Stimulated activated CD4-positive, alpha-beta T cell treated with anti-CD3 and anti-CD28 coated beads, Interleukin-4, amount 100 ng/mL, for 24 hours (primary cell): Measurements from ENCODE around the gene TBC1D22A.
"Not testable (repeated sequence)": the region's sequence is repeated elsewhere in the genome, so short reads cannot be mapped to it uniquely, and the experiment has no call there.

Experiments
- DNase-seq: peaks from one replicate; pipeline ENCODE4 v3.0.0-alpha.2; 2020

Gene TBC1D22A

DNA sequence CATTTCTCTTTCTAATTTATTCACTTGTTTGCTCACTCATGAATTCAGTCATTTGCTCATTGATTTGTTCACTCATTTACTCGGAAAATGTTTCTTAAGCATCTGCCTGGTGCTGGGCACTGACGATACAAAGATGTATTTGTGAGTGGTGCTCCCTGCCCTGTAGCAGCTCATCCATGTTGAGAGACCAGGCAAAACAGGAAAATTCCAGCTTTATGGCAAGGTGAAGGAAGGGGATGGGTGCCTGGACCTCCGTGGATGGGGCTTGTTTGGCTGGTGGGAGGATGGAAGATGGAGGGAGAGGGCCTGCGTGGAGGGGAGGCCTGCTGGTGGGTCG lies 53.1 kb downstream of the TBC1D22A start:
- no peak for DNase-seq

DNA sequence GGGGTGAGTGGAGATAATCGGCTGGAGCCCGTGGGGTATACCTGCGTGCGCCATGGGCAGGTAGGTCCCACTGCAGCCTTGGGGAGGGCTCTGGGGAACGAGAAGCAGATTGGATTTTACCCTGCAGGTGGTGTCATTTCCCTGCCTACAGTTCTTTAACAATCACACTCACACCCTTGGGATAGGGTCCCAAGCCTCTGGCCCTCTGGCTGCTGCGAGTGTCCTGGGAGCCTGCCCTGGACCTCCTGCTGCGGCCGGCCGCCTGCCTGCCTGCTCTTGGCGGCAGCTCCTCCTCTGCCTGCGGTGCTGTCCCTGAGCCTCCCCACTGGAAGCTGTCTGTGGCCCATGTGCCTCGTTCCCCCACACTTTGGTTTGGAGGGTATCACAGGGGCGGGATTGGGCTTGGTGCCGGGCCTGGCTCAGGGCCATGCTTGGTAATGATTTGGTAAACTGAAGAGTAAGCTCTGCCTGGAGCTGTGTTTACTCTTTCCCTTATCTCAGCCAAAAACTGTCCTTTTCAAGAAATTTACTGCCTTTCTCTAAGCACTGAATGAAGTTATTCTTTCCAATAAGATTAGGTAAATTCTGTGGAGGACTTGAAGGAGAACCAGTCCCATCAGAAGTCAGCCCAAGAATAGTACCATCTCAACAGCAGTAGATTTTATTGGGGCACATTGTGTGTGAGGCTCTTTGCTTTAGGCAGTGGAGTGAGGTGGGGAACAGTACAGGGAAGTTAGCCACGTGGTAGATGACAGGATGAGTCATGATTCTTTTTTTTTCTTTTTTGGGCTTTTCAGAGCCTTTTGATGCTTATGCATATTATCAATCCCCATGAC lies 53.7 kb downstream of the TBC1D22A start:
- no peak for DNase-seq

DNA sequence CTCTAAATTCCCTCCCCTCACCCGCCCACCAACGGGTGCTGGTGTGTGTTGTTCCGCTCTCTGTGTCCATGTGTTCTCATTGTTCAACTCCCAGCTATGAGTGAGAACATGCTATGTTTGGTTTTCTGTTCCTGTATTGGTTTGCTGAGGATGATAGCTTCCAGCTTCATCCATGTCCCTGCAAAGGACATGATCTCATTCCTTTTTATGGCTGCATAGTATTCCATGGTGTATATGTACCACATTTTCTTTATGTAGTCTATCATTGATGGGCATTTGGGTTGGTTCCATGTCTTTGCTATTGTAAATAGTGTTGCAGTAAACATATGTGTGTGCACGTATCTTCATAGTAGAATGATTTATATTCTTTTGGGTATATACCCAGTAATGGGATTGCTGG lies 54.9 kb downstream of the TBC1D22A start:
- not testable (repeated sequence) for DNase-seq

DNA sequence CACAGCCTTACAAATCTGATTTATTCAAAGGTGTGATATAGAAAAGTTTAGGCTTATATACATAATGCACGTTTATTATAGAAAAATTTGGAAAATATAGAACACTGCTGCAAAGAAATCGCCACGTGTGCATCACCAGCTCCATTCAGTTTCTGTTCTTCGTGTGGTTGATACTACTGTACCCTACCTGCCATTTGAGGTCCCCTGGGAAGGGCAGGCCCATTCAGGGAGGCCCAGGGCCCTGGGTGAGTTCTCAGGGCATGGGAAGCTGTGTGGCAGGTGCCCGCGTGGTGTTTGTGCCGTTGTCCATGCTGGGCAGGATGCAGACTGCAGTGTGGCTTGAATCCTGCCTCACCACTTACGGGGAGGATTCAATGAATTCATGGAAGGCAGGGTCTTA lies 60.8 kb downstream of the TBC1D22A start:
- no peak for DNase-seq

DNA sequence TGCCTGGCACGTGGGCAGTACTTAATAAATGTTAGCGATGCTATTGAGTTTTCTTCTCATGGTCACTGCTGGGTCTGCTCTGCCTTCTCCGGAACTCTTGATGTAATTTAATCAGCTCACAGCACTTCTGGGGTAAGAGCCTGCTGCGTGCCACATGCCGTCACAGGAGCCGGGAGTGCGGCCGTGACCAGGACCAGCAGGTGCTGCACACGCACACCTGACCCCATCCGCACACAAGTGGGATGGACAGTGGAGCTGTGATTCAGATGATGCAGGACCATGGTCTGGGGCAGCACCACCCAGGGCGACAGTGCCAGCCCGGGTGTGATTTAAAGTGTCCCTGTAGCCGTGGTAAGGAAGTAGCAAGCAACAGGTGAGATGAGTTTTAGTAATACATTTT lies 61.2 kb downstream of the TBC1D22A start:
- DNase-seq = no peak

DNA sequence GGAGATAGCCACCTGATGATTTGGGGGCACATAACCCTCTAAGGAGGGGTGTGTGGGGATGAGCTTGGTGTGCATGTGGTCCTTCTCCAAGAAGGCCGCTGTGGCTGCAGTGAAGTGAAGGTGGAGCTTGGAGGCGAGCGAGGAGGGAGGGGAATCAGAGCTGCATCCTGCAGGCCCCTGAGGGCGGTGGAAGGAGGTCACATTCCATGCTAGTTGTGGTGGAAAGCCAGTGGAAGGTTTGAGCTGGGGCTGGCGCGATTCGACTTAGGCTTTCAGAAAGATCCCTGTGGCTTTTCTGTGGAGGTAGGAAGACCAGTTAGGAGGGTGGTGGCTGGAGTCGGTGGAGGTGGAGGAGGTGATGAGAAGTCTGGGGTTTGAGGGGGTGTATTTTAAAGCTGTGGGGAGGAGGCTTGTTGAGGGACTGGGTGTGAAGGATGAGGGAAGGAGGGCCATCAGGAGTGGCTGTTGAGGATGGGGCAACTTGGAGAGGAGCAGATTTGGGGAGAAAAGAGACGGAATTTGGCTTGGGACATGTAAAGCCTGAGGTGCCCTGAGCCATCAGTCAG lies 62.0 kb downstream of the TBC1D22A start:
- DNase-seq = no peak

DNA sequence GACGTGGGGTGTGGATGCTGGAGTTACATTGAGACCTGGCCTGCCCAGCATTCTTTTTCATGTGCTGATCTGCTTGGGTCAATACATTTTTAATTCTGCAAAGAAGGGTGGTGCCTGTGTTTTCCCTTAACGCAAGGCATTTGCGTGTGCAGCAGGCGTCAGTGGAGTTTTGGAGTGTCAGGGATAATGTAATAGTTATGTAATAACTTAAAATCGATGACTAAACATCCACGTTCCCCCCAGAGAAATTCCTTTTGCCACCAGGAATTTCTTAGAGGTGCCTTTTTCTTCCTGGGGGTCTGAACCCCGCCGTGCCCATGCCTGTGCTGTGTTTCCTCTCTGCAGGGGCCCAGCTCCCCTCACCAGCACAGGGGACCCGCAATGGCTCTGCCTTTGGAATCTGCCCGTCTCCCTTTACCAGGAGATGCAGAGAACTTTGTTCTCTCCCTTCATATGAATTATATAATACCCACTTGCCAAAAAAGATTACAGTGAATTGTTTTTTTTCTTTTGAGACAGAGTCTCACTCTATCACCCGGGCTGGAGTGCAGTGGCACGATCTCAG lies 62.6 kb downstream of the TBC1D22A start:
- DNase-seq = no peak

DNA sequence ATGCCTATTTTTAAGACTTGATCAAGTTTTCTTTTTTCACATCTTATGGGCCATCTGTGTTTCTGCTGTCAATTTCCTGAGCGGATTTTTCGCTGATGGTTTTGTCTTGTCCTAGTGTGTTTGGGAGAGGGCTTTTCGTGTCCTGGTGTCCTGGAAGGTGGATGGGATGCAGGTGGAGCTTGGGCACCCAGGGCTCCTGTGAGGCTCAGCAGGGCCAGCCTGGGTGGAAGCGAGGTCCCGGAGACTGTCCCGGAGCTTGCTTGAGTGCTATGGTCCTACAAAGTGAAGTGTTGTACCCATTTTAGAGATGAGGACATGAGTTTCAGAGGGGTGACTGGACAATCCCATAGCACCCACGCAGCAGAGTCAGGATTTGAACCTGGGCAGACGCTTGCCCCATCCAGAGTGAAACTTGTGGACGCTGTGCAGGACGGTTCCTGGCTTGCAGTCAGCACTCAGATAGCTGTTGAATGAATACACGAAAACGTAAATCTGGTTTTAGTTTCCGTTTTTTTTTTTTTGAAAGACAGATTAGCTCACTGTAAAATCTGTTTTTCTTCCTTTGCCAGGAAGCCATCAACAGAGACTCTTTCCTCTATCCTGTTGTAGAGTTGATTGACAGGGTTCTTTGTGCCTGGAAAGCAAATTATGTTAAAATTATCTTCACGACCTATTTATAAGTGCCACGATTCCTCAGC lies 64.1 kb downstream of the TBC1D22A start:
- no peak for DNase-seq

DNA sequence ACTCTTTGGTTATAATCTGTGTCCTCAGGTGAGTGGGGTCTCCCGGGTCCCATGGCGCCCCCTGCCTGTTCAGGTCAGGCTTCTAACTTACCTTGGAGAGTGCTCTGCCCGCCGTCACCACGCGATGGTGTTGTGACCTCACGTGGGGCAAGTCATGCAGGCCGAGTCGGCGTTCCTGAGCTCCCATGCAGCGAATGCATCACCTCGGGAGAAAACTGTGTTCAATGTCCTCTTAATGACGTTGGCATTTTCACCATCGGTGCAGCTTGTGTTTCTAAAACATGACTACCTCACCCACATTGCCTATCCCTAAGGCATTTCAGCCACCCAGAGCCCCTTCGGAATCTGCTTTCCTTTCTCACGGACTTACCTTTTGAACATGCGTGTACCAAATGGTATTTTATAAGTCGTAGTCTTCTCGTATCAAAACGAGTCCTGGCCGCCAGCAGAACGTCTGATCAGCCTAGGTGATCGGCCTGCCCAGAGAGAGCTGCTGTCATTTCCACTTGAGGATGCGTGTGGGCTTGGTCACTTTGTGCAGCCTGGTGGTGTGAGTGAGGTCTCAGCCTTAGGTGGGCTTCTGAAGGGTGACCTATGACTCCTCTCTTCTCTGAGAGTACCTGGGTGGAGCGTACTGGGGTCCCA lies 64.8 kb downstream of the TBC1D22A start:
- DNase-seq = no peak

DNA sequence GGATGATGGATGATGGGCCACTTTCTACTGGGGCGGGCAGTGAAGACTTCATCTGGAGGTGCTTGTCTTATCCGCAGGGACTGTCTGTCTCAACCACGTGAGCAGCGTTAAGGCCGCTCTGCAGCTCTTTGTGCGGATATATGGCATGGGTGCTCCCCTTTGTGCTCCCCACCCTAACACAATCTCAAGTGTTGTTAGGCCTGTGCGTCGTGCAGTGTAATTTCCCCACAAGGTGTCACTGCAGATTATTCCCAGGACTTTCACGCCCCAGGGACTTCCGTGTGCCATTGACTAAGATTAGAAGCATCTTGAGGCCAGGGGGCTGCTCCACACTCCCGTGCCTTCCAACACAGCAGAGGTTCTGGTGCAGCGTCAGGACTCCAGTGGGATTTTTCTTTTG lies 65.3 kb downstream of the TBC1D22A start:
- no peak for DNase-seq

DNA sequence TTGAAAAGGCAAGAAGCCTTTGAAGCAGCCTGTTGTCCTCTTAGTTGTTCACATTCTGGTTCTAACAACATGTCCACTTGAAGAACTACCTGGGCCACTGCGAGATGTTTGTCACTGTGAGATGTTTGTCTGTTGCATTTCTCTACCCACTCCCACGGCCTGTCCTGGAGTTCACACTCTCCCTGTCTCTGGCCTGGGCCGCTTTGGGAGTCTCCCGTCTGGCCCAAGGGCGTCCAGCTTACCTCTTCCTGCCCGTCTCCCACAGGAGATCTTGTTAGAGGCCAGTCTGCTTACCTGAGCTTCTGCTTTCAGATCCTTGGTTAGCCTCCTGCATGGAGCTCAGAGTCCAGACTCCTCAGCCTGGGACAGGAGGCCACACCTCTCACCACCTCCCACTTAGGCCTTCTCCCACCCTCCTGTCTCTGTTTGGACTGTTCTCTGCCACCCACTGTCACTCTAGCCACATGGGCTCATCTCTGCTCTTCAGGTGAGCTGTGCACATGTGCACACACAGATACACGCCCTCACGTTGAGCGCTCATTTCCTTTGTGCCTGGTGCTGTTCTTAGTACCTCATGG lies 66.0 kb downstream of the TBC1D22A start:
- DNase-seq = no peak

DNA sequence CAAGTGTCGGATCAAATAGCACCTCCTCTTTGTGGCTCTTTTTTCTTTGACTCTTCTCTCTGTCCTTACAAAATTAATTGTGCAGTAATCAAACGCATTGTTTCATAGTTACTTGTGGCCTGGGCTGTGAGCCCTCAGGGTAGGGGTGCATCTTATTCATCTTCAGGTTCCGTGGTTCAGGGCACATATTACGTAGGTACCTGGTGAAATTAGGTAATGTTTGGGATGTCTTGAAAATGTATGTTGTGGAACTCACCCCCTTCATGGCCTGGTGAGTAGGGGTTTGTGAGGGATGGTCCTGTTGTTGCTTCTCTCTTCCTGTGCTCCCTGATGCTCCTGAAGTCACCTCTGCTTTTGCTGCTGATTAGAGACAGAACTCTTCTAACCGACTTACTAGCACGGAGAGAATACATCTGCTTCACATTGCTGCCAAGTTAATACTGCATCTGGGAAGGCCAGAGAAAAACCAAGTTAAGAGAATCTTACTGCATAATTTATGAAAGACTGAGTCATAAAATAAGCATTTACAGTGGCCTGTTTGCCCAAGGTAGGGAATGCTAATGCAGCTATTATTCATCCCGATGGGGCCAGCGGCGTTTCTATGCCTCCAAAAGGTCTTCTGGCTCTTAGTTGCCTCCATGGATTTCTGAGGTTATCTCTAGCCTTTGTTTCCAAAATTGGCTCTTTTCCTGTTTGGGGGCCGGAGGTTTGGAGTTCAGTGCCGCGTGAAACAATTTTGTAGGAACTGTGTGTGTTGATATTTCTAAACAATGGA lies 66.9 kb downstream of the TBC1D22A start:
- DNase-seq = no peak

DNA sequence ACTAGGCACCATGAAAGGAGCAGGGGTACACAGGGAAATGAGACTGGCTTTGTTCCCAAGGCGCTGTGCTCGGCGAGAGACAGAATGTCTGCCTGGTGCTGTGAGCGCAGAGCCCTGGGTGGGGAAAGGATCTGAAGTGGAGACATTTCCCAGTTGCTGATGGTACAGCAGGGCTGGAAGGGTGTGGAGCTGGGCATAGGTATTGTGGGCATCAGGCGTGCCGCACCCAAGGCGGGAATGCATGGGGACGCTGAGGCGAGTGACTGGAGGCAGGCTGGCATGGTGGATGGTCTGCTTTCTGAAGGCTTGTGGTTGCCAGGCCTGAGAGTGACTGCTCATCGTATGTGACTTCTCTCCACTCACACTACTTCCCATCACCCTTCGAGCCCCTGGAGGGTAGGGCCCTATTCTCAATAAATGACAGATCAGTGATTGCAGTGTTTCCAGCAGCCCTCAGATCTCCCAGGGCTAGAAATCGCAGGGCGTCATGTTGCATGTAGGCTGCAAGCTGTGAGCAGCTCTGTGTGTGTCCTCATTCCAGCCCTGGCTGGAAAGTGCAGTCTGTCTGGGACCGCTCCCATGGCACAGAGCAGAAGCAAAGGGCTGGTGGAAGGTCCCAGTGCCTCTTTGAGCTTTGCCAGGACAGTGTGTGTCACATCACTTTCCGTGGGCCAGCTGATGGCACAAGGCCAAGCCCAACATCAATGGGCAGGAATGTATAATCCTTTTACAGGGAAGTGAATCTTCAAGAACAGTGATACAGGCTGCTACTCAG lies 67.7 kb downstream of the TBC1D22A start:
- no peak for DNase-seq

DNA sequence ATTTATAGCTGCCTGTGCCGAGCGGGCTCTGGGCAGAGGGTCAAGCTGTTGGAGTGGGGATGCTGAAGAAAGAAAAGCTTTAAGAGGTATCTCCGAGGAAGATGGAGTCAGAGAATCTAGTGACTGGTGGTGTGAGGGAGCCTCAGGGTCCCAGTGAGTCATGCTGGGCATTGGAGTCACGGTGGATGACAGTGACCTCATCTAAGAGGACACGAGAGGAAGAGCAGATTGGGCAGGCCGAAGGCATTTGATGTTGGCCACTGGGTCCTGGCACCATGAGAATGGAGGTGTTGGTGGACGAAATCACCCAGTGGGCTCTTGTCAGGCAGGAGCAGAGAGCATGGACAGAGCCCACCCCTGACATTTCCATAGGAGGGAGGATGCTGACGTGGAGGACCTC lies 68.4 kb downstream of the TBC1D22A start:
- DNase-seq = no peak

DNA sequence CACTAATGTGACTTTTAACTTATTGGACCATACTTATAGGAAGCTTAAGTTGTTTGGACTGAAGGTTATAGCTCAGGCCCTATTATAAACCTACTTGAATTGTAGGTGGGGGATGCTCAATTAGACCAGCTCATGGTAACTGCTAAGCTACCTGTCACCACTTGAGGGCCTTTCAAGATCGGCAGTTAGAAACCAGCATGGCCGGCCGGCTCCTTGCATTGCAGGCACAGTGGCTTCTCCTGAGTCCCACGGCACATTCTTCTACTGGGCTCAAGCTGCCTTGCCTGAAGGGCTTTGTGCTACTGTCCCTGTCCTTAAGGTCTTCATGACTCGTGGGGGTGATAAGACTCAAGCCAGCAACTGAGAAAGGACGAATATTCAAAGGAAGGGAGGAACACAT lies 70.8 kb downstream of the TBC1D22A start:
- no peak for DNase-seq

DNA sequence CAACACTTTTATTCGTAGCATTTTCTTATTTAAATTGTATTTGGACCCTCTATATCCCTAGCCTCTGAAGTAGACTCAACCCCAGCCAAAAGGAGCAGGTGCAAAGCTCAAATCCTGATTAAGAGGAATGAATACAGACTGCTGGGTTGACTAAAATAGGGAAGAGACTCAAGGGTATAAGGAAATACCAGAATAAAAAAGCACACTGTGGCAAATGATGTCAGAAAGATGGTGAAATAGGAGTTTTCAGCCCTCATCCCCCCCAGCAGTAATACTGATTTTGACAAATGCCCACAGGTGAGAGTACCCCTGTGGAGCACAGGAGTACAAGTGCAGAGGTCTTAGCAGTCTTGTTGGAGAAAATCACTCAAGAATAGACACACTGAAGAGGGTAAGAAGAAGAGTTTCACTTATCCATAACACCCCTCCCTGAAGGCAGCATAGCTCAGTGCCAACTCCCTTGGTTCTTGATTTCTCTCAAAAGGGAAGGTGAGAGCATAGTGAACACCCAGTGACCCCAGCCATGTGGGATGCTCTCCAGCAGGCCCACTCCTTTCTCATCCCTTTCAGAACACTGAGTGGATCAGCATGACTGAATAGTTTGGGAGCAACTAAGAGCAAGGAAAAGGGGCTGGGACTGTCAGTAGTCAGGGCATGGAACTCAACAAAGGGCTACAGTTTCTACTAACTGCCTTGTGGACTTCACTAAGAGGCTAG lies 71.7 kb downstream of the TBC1D22A start:
- DNase-seq = no peak

DNA sequence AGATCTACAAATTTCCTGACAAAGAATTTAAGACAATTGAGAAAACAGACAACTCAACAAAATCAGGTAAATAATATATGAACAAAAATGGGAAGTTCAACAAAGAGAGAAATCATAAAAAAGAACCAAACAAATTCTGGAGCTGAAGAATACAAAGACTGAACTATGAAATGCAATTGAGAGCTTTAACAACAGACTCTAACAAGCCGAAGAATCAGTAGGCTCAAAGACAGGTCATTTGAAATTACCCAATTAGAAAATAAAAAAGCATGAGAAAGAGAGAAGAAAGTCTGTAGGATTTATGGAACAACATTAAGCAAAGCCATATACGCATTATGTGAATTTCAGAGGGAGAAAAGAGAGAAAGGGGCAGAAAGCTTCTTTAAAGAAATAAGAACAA lies 72.8 kb downstream of the TBC1D22A start:
- no peak for DNase-seq

DNA sequence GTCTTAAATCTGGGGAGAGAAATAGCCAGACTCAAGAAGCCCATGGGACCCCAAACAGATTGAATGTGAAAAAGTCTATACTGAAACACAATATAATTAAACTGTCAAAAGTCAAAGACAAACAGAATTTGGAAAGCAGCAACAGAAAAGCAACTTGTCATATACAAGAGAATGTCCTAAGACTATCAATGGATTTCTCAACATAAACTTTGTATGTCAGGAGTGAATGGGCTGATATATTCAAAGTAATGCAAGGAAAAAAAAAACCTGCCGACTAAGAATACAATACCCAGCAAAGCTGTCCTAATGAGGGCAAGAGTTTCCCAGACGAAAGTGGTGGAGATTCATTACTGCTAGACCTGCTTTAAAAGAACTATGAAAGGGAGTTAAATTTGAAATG lies 73.2 kb downstream of the TBC1D22A start:
- DNase-seq = no peak

DNA sequence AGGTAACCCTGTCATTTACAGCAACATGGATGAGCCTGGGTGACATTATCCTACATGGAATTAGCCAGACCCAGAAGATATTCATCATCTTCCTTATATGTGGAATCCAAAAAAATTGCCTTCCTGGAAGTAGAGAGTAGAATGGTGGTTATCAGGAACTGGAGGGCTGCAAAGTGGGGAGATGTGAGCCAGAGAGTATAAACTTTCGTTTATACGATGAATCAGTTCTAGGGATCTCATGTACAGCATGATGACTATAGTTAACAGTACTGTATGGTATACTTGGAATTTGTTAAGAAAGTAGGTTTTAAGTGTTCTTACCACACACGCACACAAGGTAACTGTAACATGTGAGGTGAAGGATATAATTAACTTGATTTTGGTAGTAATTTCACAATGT lies 79.1 kb downstream of the TBC1D22A start:
- no peak for DNase-seq

DNA sequence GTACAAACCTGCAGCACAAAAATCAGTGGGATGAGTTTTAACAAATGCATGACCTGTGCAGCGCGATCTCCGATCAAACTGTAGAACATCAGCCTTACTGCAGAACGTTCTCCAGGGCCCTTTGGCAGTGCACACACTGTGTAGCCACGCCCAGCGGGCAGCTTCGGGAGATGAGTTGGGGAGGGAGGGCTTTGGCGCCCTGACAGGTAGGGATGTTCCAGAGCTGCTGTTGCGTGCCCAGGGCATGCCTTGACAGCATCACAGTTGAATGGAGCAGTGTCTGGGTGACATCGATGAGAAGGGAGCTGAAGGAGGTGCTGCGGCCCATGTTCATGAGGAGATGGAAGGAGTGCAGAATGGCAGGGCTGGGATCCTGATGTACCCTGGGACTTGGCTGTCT lies 80.2 kb downstream of the TBC1D22A start:
- no peak for DNase-seq

DNA sequence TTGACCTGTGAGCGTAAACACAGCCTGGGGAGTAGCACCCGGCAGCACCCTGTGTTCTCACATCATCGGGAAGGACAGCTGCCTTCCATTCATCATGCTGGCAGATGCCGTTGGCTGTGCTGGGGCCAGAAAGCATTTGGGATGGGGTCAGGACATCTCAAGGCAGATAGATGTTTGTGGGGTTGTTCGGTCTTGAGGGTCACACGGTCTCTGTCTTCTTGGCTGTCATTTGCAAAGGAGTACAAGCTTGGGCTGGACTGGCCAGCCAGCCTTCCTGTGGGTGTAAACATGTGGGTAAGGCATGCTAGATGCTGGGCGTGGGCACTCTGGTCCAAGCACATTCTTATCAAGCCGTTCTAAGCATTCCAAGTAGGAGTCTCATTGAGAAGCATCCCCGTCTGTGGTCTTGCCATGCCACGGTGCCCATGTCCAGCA lies 81.4 kb downstream of the TBC1D22A start:
- no peak for DNase-seq
